NCI-H82 (cell line): Measurements from ENCODE around the gene NCK2.
"Not testable (repeated sequence)": the region's sequence is repeated elsewhere in the genome, so short reads cannot be mapped to it uniquely, and the experiment has no call there.

Source experiments
- DNase-seq: peaks from one replicate; lab custom pipeline; 2025; lab: John Stamatoyannopoulos, UW

Gene NCK2

GRCh38 chr2:105893011-105893995 lies 148.6 kb downstream of the NCK2 start:
- DNase-seq = no peak

- no peak for DNase-seq
Observed at GRCh38 chr2:105894327-105894944, 149.7 kb downstream of the NCK2 start.

GRCh38 chr2:105895990-105896764 lies 151.5 kb downstream of the NCK2 start:
- no peak for DNase-seq

- peak; percentile 45 for DNase-seq
Observed at GRCh38 chr2:105896765-105897163, 152.1 kb downstream of the NCK2 start.

GRCh38 chr2:105897694-105898093 lies 153.0 kb downstream of the NCK2 start:
- not testable (repeated sequence) for DNase-seq

- no peak for DNase-seq
Observed at GRCh38 chr2:105903051-105903674, 158.5 kb downstream of the NCK2 start.

GRCh38 chr2:105904938-105905337 lies 160.2 kb downstream of the NCK2 start:
- no peak for DNase-seq

- DNase-seq = no peak
Observed at GRCh38 chr2:105906481-105906880, 161.8 kb downstream of the NCK2 start.

- DNase-seq = no peak
Observed at GRCh38 chr2:105907184-105907583, 162.5 kb downstream of the NCK2 start.

- DNase-seq = peak; percentile 22
Observed at GRCh38 chr2:105909215-105909614, 164.5 kb downstream of the NCK2 start.

- peak; percentile 44 for DNase-seq
Observed at GRCh38 chr2:105910497-105911238, 166.0 kb downstream of the NCK2 start.

GRCh38 chr2:105911425-105911824 lies 166.7 kb downstream of the NCK2 start:
- DNase-seq = no peak

- no peak for DNase-seq
Observed at GRCh38 chr2:105912081-105912480, 167.4 kb downstream of the NCK2 start.

GRCh38 chr2:105915005-105915558 lies 170.4 kb downstream of the NCK2 start:
- no peak for DNase-seq

GRCh38 chr2:105917226-105917625 lies 172.5 kb downstream of the NCK2 start:
- no peak for DNase-seq

- no peak for DNase-seq
Observed at GRCh38 chr2:105917688-105918087, 173.0 kb downstream of the NCK2 start.

GRCh38 chr2:105919191-105919811 lies 174.6 kb downstream of the NCK2 start:
- no peak for DNase-seq

GRCh38 chr2:105919826-105920225 lies 175.1 kb downstream of the NCK2 start:
- peak; percentile 39 for DNase-seq

GRCh38 chr2:105924271-105924670 lies 179.6 kb downstream of the NCK2 start:
- no peak for DNase-seq

GRCh38 chr2:105924932-105925331 lies 180.2 kb downstream of the NCK2 start:
- no peak for DNase-seq
